Midbrain (tissue), 1 donor: ENCODE measurements around the gene GPT2.
"Not testable (repeated sequence)": the region's sequence is repeated elsewhere in the genome, so short reads cannot be mapped to it uniquely, and the experiment has no call there.

Experiments used
- DNase-seq: peaks from one replicate; lab custom pipeline; 2025; lab: John Stamatoyannopoulos, UW

GPT2 gene

GRCh38 chr16:46866286-46866685 lies 17.9 kb upstream of the GPT2 start:
- DNase-seq = no peak

- not testable (repeated sequence) for DNase-seq
Measured at GRCh38 chr16:46867486-46867885, 16.7 kb upstream of the GPT2 start.

- DNase-seq = not testable (repeated sequence)
Measured at GRCh38 chr16:46868891-46869290, 15.3 kb upstream of the GPT2 start.

GRCh38 chr16:46871597-46871996 lies 12.6 kb upstream of the GPT2 start:
- no peak for DNase-seq

GRCh38 chr16:46873201-46873600 lies 11.0 kb upstream of the GPT2 start:
- no peak for DNase-seq

GRCh38 chr16:46875243-46875642 lies 8.9 kb upstream of the GPT2 start:
- no peak for DNase-seq

GRCh38 chr16:46882304-46882939 lies 1.7 kb upstream of the GPT2 start:
- DNase-seq = peak; percentile 10

- no peak for DNase-seq
Measured at GRCh38 chr16:46882940-46883307, 1.2 kb upstream of the GPT2 start.

- DNase-seq = peak; percentile 74
Measured at GRCh38 chr16:46883353-46883689, 841 bp upstream of the GPT2 start.

- DNase-seq = peak; percentile 72
Measured at GRCh38 chr16:46884513-46885293, 541 bp downstream of the GPT2 start.

- peak; percentile 59 for DNase-seq
Measured at GRCh38 chr16:46885960-46886763, 2.0 kb downstream of the GPT2 start.

GRCh38 chr16:46886764-46887523 lies 2.8 kb downstream of the GPT2 start:
- DNase-seq = peak; percentile 34

- no peak for DNase-seq
Measured at GRCh38 chr16:46887524-46887854, 3.3 kb downstream of the GPT2 start.

GRCh38 chr16:46889245-46889941 lies 5.2 kb downstream of the GPT2 start:
- no peak for DNase-seq

- no peak for DNase-seq
Measured at GRCh38 chr16:46889942-46890300, 5.8 kb downstream of the GPT2 start.

- no peak for DNase-seq
Measured at GRCh38 chr16:46891910-46892309, 7.7 kb downstream of the GPT2 start.

- peak; percentile 85 for DNase-seq
Measured at GRCh38 chr16:46894036-46894672, 10.0 kb downstream of the GPT2 start.

GRCh38 chr16:46895399-46896313 lies 11.5 kb downstream of the GPT2 start:
- DNase-seq = no peak

GRCh38 chr16:46896314-46896968 lies 12.3 kb downstream of the GPT2 start:
- no peak for DNase-seq

- no peak for DNase-seq
Measured at GRCh38 chr16:46897471-46897870, 13.3 kb downstream of the GPT2 start.
